Activated CD4-positive, alpha-beta memory T cell treated with anti-CD3 and anti-CD28 coated beads for 36 hours (primary cell): ENCODE measurements around the gene CIDEA. TPM values are rescaled to one million over a fixed set of nuclear protein-coding genes. Genes with fewer than 3 reads are reported as not detected.
"Not testable (repeated sequence)": the region's sequence is repeated elsewhere in the genome, so short reads cannot be mapped to it uniquely, and the experiment has no call there.

Experiments used
- CTCF ChIA-PET: fragments of 350-600 bp; sonication (Branson Sonifier 250); formaldehyde crosslinking; loops from one replicate; lab custom pipeline; 2021; ENCODE audit warnings: antibody characterized with exemption, inconsistent platforms; lab: Charles Lee
- POLR2A ChIA-PET: fragments of 350-600 bp; sonication (Branson Sonifier 250); formaldehyde crosslinking; loops from one replicate; lab custom pipeline; 2021; ENCODE audit warnings: antibody characterized with exemption; lab: Charles Lee
- DNase-seq: peaks from one replicate; pipeline ENCODE4 v3.0.0-alpha.2; 2020
- H3K27ac Mint-ChIP-seq: one replicate; pipeline ENCODE4 v1.8.0; 2021; ENCODE audit warnings: mixed read lengths
- H3K27me3 Mint-ChIP-seq: one replicate; pipeline ENCODE4 v1.8.0; 2021; ENCODE audit warnings: mixed read lengths
- H3K36me3 Mint-ChIP-seq: one replicate; pipeline ENCODE4 v1.8.0; 2021; ENCODE audit warnings: mixed read lengths
- H3K4me1 Mint-ChIP-seq: one replicate; pipeline ENCODE4 v1.8.0; 2021; ENCODE audit warnings: low read depth, mixed read lengths
- H3K4me3 Mint-ChIP-seq: one replicate; pipeline ENCODE4 v1.8.0; 2021; ENCODE audit warnings: mild to moderate bottlenecking, mixed read lengths
- H3K9me3 Mint-ChIP-seq: one replicate; pipeline ENCODE4 v1.8.0; 2021; ENCODE audit warnings: mixed read lengths
- intact Hi-C: fragments of 100-400 bp; cut with micrococcal nuclease; formaldehyde crosslinking; loops from one replicate; pipeline ENCODE4 v1.15.1; 2023
- total RNA-seq, 2 experiments: library from RNA; stranded (reverse); gene quantifications; one replicate each; pipeline ENCODE4 v1.2.3, GENCODE V29; 2021

CIDEA gene
- total RNA-seq, 2 experiments from 2014 or later: not detected

DNA sequence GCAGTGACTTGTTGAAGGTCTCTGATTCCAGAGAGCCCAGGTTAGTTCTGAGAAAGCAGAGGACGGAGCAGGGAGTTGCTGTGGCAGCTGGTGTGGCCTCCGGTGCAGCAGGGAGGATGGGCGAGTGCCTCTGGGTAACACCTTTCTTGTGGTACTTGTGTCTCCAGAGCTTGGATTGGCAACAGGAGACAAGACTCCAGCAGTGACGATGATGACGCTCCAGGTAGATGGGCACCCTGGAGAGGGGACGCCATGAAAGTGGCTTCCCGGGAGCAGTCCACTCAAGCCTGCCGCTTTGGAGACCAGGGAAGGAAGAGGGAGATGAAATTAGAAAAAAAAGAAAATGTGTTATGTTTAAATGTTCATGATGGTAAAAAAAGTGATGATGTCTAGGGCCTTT lies 23.6 kb upstream of the CIDEA start:
- H3K27me3 Mint-ChIP-seq, CTCF ChIA-PET, H3K27ac Mint-ChIP-seq, intact Hi-C loops, H3K9me3 Mint-ChIP-seq, POLR2A ChIA-PET, DNase-seq, H3K4me1 Mint-ChIP-seq, H3K36me3 Mint-ChIP-seq, H3K4me3 Mint-ChIP-seq: not testable (repeated sequence)

DNA sequence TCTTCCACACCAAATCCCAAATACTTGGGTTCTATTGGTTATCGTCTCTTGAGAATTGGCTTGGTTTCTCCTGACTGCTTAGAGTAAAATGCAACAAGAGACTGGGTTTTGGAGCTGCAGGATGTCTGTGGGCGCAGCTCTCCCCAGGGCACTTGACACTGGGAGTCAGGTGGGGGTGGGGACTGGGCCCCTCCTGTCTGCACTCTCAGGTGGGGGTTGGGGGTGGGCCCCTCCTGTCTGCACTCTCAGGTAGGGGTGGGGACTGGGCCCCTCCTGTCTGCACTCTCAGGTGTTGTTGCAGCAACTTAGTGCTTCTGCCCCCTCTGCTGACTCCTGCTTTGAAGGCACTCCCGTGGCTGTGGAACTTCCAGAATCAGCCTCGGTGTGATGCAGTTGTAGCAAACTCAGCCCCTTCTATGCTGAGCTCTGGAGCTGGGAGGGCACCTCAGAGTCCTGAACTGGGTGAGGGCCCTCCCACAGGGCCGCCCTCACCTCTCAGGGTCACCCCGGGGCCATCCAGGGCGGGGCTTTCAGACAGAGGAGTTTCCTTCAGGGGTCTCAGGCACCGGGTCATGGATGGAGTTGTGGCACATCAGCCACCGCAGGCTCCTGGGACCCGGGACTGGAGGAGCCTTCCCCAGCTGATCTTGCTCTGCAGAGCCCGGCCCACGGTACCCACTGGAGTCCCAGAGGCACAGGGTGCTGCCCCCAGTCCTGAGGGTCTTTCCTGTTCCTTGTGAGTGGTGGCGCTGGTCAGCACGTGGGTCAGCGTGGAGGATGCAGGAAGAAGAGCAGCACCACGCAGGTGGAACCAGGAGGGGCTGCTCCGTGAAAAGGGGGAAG lies 22.9 kb upstream of the CIDEA start:
- H3K36me3 Mint-ChIP-seq: no peaks in the 10 kb centered on the region
- peaks cover 5% of the 10 kb centered on the region for H3K27me3 Mint-ChIP-seq
- H3K4me1 Mint-ChIP-seq: no peaks in the 10 kb centered on the region
- ChIA-PET CTCF (no interaction called here), POLR2A (no interaction called here)
- intact Hi-C loops: no loop called here
- H3K9me3 Mint-ChIP-seq: no peaks in the 10 kb centered on the region
- H3K4me3 Mint-ChIP-seq: no peak overlapping the region
- DNase-seq: no peak
- no peak overlapping the region for H3K27ac Mint-ChIP-seq

DNA sequence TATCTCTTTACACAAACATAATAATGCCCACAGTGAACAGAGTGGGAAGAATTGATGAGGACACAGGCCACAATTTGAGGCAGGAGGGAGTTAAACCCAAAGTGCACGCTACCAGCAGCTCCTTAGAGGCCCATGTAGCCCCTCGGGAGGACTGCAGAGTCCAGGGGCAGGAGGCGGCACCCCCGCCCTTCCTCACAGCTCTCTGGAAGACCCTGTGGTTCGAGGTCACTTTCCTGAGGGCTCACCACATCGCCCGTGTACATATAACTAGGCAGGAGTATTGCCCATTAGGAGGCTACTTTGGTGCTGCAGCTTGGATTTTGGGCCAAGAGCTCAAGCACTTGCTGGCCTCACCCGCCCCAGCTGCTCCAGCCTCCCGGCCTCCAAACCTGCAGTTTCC lies 22.2 kb upstream of the CIDEA start:
- no peaks in the 10 kb centered on the region for H3K9me3 Mint-ChIP-seq
- ChIA-PET CTCF (no interaction called here), POLR2A (no interaction called here)
- intact Hi-C loops: no loop called here
- H3K36me3 Mint-ChIP-seq: no peaks in the 10 kb centered on the region
- no peak overlapping the region for H3K4me3 Mint-ChIP-seq
- DNase-seq: no peak
- no peak overlapping the region for H3K27ac Mint-ChIP-seq
- no peaks in the 10 kb centered on the region for H3K4me1 Mint-ChIP-seq
- peaks cover 9% of the 10 kb centered on the region for H3K27me3 Mint-ChIP-seq

DNA sequence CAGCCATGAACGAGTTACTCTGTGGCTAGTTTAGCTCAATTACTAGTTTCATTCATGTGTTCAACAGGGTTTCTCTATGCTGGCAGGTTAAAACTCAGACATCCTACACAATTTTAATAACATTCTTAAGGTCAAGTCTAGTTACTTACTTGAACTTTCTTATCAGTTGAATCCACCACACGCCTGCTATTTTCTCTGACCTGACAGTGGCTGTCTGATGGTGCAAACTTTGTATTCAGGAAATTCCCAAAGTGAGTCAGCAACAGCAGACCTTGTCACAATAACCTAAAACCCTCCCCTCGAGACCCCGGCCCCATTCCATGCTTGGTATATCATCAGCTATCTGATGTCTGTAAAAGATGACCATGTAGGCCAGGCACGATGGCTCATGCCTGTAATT lies 20.8 kb upstream of the CIDEA start:
- no peak overlapping the region for H3K27ac Mint-ChIP-seq
- H3K27me3 Mint-ChIP-seq: peaks cover 16% of the 10 kb centered on the region
- no peaks in the 10 kb centered on the region for H3K36me3 Mint-ChIP-seq
- DNase-seq: no peak
- intact Hi-C loops: no loop called here
- no peaks in the 10 kb centered on the region for H3K9me3 Mint-ChIP-seq
- ChIA-PET POLR2A (no interaction called here), CTCF (no interaction called here)
- H3K4me1 Mint-ChIP-seq: no peaks in the 10 kb centered on the region
- no peak overlapping the region for H3K4me3 Mint-ChIP-seq

DNA sequence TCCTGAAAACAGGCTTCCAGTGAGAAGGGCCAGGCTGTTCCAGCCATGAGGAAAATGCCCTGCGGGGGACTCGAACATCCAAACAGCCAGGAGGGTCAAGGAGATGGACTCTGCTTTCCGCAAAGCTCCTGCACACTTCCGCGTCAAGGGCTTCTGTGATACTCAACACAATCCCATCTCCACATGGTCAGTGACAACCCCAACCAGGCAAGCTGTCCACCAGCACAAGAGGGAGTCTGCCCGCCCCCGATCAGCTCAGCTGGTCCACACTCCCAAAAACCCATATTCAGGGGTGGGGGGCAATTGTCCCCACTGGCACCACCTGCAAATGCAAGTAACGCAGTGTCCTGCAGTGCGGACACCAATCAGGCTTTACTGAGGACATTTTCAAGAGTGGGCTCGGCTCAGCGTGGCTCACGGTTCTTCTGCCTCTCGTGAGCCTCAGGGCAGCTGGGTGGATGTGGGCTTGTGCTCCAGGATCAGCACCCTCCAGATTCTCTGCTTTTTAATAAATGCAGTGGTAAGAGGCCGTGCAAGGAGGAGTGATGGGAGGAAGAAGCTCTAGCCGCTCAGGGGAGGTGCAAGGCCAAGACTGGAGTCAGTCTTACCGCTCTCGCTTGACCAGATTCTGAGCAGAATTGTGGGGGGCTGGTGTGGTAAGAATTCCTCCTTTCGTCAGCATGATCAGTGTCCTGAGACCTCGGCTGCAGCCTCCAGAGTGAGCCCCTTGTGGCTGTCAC lies 19.5 kb upstream of the CIDEA start:
- Mint-ChIP-seq H3K9me3 (no peaks in the 10 kb centered on the region), H3K27ac (no peak overlapping the region), H3K4me1 (no peaks in the 10 kb centered on the region), H3K27me3 (peaks cover 16% of the 10 kb centered on the region), H3K4me3 (no peak overlapping the region), H3K36me3 (no peaks in the 10 kb centered on the region)
- ChIA-PET CTCF (interaction anchor here (2.0 kb wide), 1 partner anchor 37 kb away, joined by 7 read pairs; no protein-coding TSS in a partner anchor), POLR2A (no interaction called here)
- no peak for DNase-seq
- intact Hi-C loops: no loop called here

DNA sequence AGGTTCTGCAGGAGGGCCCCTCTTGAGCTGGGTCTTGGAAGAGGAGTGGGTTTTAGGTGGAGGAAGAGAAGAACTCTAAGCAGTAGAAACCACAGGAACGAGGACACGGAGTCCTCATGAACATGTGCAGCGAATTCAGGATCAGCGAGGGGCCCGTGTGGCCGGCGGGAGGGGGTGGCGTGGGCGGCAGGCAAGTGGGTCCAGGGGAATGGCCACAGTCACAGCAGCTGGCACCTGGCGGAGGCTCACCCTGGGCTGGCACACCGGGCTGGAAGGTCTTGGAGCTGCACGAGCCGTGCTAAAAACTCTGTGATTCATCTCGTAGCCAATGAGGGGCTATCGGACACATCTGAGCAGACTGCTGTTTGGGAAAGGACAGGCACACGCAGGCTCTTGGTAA lies 18.0 kb upstream of the CIDEA start:
- POLR2A ChIA-PET: no interaction called here

DNA sequence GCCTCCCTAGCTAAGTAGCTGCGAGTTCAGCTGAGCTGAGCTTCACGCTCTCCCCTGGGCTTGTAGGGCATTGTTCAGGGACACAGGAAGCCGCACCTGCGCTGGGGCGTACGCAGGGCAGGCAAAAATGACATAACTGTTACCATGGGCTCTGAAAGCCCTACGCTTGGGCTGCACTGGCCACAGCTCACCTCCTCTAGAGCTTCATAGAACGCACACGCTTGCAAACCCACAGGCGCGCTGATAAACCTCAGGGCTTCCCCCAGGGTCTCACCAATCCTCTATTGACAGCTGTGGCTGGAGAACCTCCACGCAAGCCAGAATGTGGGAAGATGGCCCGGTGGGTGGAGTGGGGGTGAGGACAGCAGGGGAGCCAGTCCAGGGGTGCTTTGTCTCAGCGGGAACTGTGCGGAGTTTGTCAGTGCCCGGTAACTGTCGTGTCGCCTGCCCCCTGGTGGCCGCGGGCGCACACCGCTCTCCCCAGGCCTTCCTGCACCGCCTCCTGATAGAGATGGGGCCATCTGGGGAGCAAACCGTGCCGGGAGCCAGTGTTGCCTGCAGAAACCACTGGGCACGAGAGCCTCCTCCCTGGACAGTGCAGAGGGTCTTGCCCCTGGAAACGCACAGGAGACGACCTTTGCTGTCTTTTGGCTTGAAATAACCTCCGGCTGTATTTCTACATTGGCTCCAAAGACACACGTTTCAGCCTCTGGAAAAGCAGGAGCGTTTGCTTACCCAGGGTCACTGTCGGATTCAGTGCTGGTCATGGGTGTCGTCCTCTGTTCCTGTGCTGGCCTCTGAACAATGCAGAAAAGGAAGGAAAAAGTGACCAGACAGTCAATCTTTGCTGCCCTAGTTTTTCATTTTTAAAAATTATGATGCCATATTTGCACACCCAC lies 17.0 kb upstream of the CIDEA start:
- no peaks in the 10 kb centered on the region for H3K4me1 Mint-ChIP-seq
- POLR2A ChIA-PET: no interaction called here
- no peak overlapping the region for H3K27ac Mint-ChIP-seq
- H3K4me3 Mint-ChIP-seq: no peak overlapping the region
- CTCF ChIA-PET: interaction anchor here (0.6 to 2.0 kb wide), 19 partner anchors 8 to 504 kb away, joined by 3 to 7 read pairs (median 3); no protein-coding TSS in a partner anchor
- no peaks in the 10 kb centered on the region for H3K9me3 Mint-ChIP-seq
- H3K27me3 Mint-ChIP-seq: peaks cover 24% of the 10 kb centered on the region
- intact Hi-C loops: loop anchor here (1.0 kb wide), 1 partner anchor 145 kb away; no protein-coding TSS in a partner anchor
- H3K36me3 Mint-ChIP-seq: no peaks in the 10 kb centered on the region
- DNase-seq: peak; percentile 78

More for the DNA sequence above, 18.0 kb upstream of the CIDEA start:
- DNase-seq: no peak
- intact Hi-C loops: no loop called here
- CTCF ChIA-PET: interaction anchor here (0.6 to 2.0 kb wide), 15 partner anchors 10 to 503 kb away, joined by 3 to 7 read pairs (median 4); no protein-coding TSS in a partner anchor
- Mint-ChIP-seq H3K9me3 (no peaks in the 10 kb centered on the region), H3K4me3 (no peak overlapping the region), H3K4me1 (no peaks in the 10 kb centered on the region), H3K27ac (no peak overlapping the region), H3K36me3 (no peaks in the 10 kb centered on the region), H3K27me3 (peaks cover 19% of the 10 kb centered on the region)

DNA sequence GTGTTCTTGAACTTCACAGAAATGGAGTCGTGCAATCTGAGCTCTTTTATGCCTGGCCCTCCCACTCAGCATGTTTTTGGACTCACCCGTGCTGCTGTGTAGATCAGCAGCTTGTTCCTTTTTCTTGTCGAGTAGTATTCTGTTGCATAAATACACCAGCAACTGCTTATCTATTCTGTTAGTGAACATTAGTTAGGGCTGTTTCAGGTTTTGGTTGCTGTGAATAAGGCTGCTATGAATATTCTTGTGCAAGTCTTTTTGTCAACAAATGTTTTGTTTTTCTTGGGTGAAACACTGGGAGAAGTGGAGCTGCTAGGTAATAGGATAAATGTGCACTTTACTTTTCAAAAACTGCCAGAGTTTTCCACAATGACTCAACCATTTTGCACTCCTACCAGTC lies 15.3 kb upstream of the CIDEA start:
- H3K9me3 Mint-ChIP-seq: no peaks in the 10 kb centered on the region
- POLR2A ChIA-PET: no interaction called here
- H3K36me3 Mint-ChIP-seq: no peaks in the 10 kb centered on the region
- peaks cover 25% of the 10 kb centered on the region for H3K27me3 Mint-ChIP-seq
- H3K4me3 Mint-ChIP-seq: no peak overlapping the region
- no peak overlapping the region for H3K27ac Mint-ChIP-seq
- intact Hi-C loops: no loop called here
- DNase-seq: no peak
- CTCF ChIA-PET: interaction anchor here (0.7 to 2.1 kb wide), 4 partner anchors 34 to 506 kb away, joined by 3 to 7 read pairs (median 3); no protein-coding TSS in a partner anchor
- no peaks in the 10 kb centered on the region for H3K4me1 Mint-ChIP-seq

DNA sequence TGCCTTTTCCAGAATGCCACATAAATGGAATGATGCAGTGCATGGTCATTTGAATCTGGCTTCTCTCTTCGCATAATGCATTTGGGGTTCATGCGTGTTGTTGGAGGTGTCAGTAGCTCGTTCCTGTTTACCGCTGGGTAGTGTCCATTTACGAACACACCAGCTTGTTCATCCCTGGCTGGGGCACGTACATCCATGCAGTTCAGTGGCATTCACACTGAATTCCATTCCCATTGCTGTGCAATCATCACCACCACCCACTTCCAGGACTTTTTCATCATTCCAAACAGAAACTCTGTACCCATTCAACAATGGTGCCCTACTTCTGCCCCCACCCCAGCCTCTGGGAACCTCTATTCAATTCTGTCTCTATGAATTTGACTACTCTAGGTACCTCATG lies 14.7 kb upstream of the CIDEA start:
- H3K27ac Mint-ChIP-seq: no peak overlapping the region
- H3K36me3 Mint-ChIP-seq: no peaks in the 10 kb centered on the region
- POLR2A ChIA-PET: no interaction called here
- H3K9me3 Mint-ChIP-seq: no peaks in the 10 kb centered on the region
- H3K4me3 Mint-ChIP-seq: no peak overlapping the region
- CTCF ChIA-PET: interaction anchor here (0.7 to 2.1 kb wide), 3 partner anchors 33 to 506 kb away, joined by 3 to 7 read pairs (median 3); no protein-coding TSS in a partner anchor
- intact Hi-C loops: no loop called here
- no peaks in the 10 kb centered on the region for H3K4me1 Mint-ChIP-seq
- no peak for DNase-seq
- H3K27me3 Mint-ChIP-seq: peaks cover 25% of the 10 kb centered on the region

DNA sequence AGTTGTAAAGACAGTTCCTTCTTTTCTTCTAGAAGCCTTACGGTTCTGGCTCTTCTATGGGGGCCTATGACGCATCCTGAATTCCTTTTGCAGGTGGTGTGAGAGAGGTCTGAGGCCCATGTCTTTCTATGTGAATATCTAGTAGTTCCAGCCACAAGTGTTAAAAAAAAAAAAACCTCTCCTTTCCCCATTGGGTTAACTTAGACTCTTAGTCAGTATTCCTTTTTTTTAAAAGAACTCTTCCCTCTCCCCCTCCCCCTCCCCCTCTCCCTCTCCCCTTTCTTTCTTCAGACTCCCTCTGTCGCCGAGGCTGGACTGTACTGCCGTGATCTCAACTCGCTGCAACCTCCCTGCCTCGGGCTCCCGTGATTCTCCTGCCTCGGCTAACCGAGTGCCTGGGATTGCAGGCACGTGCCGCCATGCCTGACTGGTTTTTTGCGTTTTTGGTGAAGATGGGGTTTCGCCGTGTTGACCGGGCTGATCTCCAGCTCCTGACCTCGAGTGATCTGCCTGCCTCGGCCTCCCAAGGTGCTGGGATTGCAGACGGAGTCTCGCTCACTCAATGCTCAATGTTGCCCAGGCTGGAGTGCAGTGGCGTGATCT lies 11.4 kb upstream of the CIDEA start:
- ChIA-PET POLR2A (no interaction called here), CTCF (interaction anchor here (0.5 kb wide), 1 partner anchor 143 kb away, joined by 3 read pairs; no protein-coding TSS in a partner anchor)
- no peak overlapping the region for H3K4me3 Mint-ChIP-seq
- intact Hi-C loops: no loop called here
- H3K27me3 Mint-ChIP-seq: peaks cover 11% of the 10 kb centered on the region
- DNase-seq: no peak
- no peak overlapping the region for H3K27ac Mint-ChIP-seq
- no peaks in the 10 kb centered on the region for H3K4me1 Mint-ChIP-seq
- no peaks in the 10 kb centered on the region for H3K36me3 Mint-ChIP-seq
- H3K9me3 Mint-ChIP-seq: no peaks in the 10 kb centered on the region

DNA sequence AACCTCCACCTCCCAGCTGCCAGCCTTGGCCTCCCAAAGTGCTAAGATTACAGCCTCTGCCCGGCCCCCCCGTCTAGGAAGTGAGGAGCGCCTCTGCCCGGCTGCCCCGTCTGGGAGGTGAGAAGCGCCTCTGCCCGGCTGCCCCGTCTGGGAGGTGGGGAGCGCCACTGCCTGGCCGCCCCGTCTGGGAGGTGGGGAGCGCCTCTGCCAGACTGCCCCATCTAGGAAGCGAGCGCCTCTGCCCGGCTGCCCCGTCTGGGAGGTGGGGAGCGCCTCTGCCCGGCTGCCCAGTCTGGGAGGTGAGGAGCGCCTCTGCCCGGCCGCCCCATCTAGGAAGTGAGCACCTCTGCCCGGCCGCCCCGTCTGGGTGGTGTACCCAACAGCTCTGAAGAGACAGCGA lies 10.9 kb upstream of the CIDEA start:
- H3K9me3 Mint-ChIP-seq, H3K27me3 Mint-ChIP-seq, CTCF ChIA-PET, intact Hi-C loops, DNase-seq, H3K36me3 Mint-ChIP-seq, POLR2A ChIA-PET, H3K4me3 Mint-ChIP-seq, H3K4me1 Mint-ChIP-seq, H3K27ac Mint-ChIP-seq: not testable (repeated sequence)
